ENCODE data around the gene ADAM30.
"Not testable (repeated sequence)": the region's sequence is repeated elsewhere in the genome, so short reads cannot be mapped to it uniquely, and the experiment has no call there.

Gene ADAM30

DNA sequence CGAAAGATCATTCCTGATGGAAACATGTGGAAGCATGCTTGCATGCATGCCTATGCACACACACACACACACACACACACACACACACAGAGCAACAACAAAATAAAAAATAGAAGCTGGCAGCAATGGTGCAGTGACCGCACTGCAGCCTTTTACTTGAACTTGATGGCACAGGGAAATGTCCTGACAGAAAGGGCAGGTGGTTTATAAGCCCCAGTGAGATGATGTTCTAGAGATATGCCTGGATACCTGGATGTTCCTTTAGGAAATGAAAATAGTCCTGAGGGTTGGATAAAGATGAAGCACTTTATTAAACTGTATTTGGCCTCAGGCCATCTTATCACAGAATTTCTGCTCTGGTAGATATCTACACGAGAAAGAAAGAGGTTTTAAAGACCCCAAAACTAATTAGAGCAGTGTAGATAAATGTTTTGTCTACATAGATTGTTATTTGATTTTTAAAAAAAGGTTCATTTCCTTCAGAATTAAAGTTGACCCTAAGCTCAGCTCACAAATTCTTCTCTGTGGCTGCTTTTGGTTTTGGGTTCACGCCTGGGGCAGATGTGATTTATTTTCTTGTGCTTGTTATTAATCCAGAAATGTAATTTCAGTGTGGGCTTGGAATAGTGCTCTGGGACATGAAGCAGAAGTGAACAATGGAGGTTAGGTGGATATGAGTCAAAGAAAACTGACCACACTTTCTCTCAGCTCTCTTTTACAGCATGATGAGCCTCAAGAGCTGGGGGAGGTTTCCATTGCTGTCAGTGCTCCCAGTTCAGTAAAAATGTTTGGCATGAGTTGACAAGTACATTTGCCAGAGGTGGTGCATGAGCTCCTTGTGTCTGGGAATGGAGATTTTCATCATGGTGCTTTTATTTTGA lies 22.9 kb downstream of the ADAM30 start:
- DNase-seq, result no peak

- DNase-seq, result no peak
Observed at GRCh38 chr1:119871881-119872280, 24.4 kb downstream of the ADAM30 start.

DNA sequence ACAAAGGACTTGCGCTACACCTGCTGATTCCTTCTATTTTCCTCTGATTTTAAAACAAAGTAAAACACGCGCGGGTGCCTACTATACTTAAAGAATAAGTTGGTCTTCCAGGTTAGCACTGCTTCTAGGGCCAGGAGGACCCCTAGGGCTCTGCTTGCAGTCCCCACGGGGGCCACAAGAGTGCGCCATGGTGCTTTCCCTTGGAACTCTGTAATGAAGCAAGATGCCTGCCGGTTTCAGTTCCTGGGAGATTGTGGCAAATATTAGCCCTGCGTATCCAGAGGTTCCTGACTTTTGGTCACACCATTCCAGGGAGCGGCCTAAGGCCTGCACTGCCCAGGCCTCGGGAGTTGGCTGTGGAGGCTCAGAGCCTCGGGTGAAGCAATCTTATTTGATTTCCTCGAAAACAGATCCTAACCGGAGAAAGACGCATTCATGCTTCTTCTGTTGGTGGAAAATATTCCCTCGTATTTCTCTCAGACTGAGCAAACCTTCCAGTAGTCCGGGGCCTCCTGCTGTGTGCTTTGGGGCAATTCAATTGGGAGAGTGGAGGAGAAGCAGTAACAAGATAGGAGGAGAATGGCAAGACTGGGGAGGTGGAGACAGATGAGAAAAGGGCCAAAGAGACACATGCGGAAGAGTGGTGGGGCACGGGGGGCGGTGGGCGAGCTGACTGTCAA lies 25.3 kb downstream of the ADAM30 start:
- DNase-seq, result peak; percentile 52 to 71

GRCh38 chr1:119869995-119870394 lies 26.3 kb downstream of the ADAM30 start:
- DNase-seq, result no peak

DNA sequence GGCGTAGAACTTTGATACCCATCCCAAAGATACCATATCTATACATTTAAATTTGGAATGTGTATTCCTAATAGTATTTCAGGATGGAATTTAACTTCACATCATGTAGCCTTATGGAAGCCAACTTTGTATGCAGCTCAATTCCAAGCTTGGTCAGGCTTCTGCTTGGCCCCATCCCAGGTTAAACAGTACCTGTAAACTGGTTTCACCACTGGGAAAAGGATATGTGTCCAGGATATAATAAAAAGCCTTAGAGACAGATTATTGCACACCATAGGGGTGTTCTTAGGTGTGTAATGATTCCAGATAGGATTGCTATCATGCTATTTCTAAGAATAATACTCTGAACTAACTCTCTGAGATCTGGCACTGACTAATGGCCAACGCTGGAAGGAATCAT lies 28.1 kb downstream of the ADAM30 start:
- no peak for DNase-seq

DNA sequence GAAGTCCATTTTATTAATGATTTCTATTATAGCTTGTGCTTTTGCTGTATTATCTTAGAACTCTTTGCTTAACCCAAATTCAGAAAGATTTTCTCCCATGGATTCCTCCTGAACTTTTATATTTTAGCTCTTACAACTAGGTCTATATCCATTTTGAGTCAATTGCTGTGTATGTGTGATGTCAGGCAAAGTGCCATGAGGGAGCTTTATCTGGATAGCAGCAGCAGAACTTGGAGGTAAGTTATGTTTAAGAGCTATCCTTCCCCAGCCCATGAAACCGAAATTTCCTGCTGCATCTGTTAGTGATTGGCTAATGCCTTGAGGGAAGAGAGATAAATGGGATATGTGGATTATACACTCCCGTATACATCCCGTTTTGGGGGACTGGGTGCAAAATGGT lies 29.9 kb downstream of the ADAM30 start:
- no peak for DNase-seq

DNA sequence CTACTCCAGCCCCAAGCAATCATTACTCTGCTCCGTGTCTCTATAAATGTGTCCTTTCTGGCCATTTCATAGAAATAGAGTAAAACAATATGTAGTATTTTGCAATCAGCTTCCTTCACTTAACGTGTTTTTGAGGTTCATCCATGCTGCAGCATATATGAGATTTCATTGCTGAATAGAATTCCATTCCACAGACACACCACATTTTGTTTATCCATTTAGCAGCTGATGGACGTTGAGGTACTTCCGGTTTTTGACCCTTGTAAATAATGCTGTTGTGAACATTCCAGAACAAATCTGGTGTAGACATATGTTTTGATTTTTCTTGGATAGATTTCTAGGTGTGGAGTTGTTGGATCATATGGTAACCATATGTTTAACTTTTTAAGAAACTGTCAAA lies 30.7 kb downstream of the ADAM30 start:
- no peak for DNase-seq

- DNase-seq, result no peak
Observed at GRCh38 chr1:119862276-119862675, 34.0 kb downstream of the ADAM30 start.

- no peak for DNase-seq
Observed at GRCh38 chr1:119861547-119861946, 34.8 kb downstream of the ADAM30 start.

- no peak for DNase-seq
Observed at GRCh38 chr1:119859647-119860046, 36.7 kb downstream of the ADAM30 start.

GRCh38 chr1:119858556-119859214 lies 37.6 kb downstream of the ADAM30 start:
- not testable (repeated sequence) for DNase-seq

DNA sequence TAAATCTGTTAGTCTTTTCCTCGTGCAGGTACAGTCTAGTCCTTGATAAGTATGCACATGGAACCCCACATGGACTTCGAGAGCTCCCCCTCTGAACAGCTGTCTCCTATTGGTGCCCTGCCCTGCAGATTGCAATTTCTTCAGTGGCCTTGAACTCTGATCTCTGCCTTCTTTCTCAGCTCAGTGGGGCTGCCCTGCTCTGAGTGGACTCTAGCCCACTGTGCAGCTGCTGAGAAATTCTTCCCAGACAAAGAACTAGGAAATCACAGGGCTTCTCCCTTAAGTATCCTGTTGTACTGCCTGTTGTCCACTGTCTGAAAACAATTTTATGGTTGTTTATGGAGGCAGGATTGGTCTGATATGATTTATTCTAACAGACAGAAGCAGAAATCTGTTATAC lies 38.2 kb downstream of the ADAM30 start:
- no peak for DNase-seq

- no peak for DNase-seq
Observed at GRCh38 chr1:119853155-119853554, 43.2 kb downstream of the ADAM30 start.

GRCh38 chr1:119844206-119844605 lies 52.1 kb downstream of the ADAM30 start:
- DNase-seq, result not testable (repeated sequence)
